ENCODE results near the gene IGHMBP2. TPM values are rescaled to one million over a fixed set of nuclear protein-coding genes. Genes with fewer than 3 reads are reported as not detected.
"Not testable (repeated sequence)": the region's sequence is repeated elsewhere in the genome, so short reads cannot be mapped to it uniquely, and the experiment has no call there.

The IGHMBP2 gene
- total RNA-seq (2021; fragmentation: NEBNext Ultra II Directional; extraction: Animal tissue kit (Norgen Biotek cat#: 25700)) = 10 to 100 TPM; 11.9 to 15.4 (median 14.1) TPM
- long read RNA-seq, partial matches to known transcripts = 6 of 10 reads
- long read RNA-seq, other reads (novel, unspliced or antisense) = 2 of 10 reads

- peak; percentile 66 for DNase-seq
- Mint-ChIP-seq H3K9me3 (no peaks in the 10 kb centered on the region), H3K27me3 (ENCODE audit: insufficient read depth) (peaks cover 3% of the 10 kb centered on the region; the same call in 1 of the 2 replicates), H3K27ac (peak within 1 kb of the TSS; percentile 89), H3K36me3 (ENCODE audit: low read depth) (peaks cover 11% of the 10 kb centered on the region), H3K4me3 (peak within 1 kb of the TSS; percentile 98), H3K4me1 (ENCODE audit: low read depth) (peaks cover 34% of the 10 kb centered on the region)
- TF ChIP-seq CTCF (IDR thresholded peaks at IDR 0.05) = no peak
These were observed at the start of gene IGHMBP2, which contains the start of gene MRPL21 for GRCh38 chr11:68903288-68904247. Gene IGHMBP2, plus strand, starts transcription at chr11:68903891. Its CDS starts 62 bp downstream, at chr11:68903953. Gene MRPL21, minus strand, starts transcription at chr11:68903832. Its CDS starts 22 bp downstream, at chr11:68903810.

- Mint-ChIP-seq H3K4me1 (ENCODE audit: low read depth) (peaks cover 15% of the 10 kb centered on the region), H3K4me3 (peak overlapping the region; percentile 77; the same call in 1 of the 2 replicates), H3K36me3 (ENCODE audit: low read depth) (no peaks in the 10 kb centered on the region), H3K27me3 (ENCODE audit: insufficient read depth) (peaks cover 25% of the 10 kb centered on the region), H3K9me3 (no peaks in the 10 kb centered on the region), H3K27ac (no peak overlapping the region)
- TF ChIP-seq CTCF (IDR thresholded peaks at IDR 0.05) = no peak
- no peak for DNase-seq
These were observed 49.3 kb upstream of the IGHMBP2 start for GRCh38 chr11:68854273-68854958.

GRCh38 chr11:68855205-68855981, 48.3 kb upstream of the IGHMBP2 start:
- H3K4me3 Mint-ChIP-seq = peak overlapping the region; percentile 77
- H3K27ac Mint-ChIP-seq = no peak overlapping the region
- TF ChIP-seq CTCF (IDR thresholded peaks at IDR 0.05) = peak; percentile 49; the same call in 1 of the 2 replicates
- peaks cover 25% of the 10 kb centered on the region for H3K27me3 Mint-ChIP-seq (ENCODE audit: insufficient read depth)
- no peaks in the 10 kb centered on the region for H3K36me3 Mint-ChIP-seq (ENCODE audit: low read depth)
- H3K4me1 Mint-ChIP-seq (ENCODE audit: low read depth) = peaks cover 15% of the 10 kb centered on the region
- DNase-seq = peak; percentile 34
- no peaks in the 10 kb centered on the region for H3K9me3 Mint-ChIP-seq

- DNase-seq; H3K4me3 Mint-ChIP-seq; H3K36me3 Mint-ChIP-seq (ENCODE audit: low read depth); H3K9me3 Mint-ChIP-seq; H3K27ac Mint-ChIP-seq: not testable (repeated sequence)
- peaks cover 23% of the 10 kb centered on the region for H3K27me3 Mint-ChIP-seq (ENCODE audit: insufficient read depth)
- peaks cover 15% of the 10 kb centered on the region for H3K4me1 Mint-ChIP-seq (ENCODE audit: low read depth)
These were observed 47.2 kb upstream of the IGHMBP2 start for GRCh38 chr11:68856425-68857030.

- no peak for TF ChIP-seq CTCF (IDR thresholded peaks at IDR 0.05)
- DNase-seq = no peak
- Mint-ChIP-seq H3K4me1 (ENCODE audit: low read depth) (peaks cover 15% of the 10 kb centered on the region), H3K36me3 (ENCODE audit: low read depth) (no peaks in the 10 kb centered on the region), H3K9me3 (no peaks in the 10 kb centered on the region), H3K27ac (no peak overlapping the region), H3K27me3 (ENCODE audit: insufficient read depth) (peaks cover 20% of the 10 kb centered on the region), H3K4me3 (no peak overlapping the region)
These were observed 46.6 kb upstream of the IGHMBP2 start for GRCh38 chr11:68857037-68857586.
